IMR-90 (cell line): ENCODE data around the gene PPP1R13B. TPM values are rescaled to one million over a fixed set of nuclear protein-coding genes. Genes with fewer than 3 reads are reported as not detected.

Experiments used
- ATAC-seq: fragments of 200-7000 bp; cut with Tn5 transposase; 2 replicates; pipeline ENCODE4 v1.9.1; 2020; ENCODE audit warnings: low read depth, mild to moderate bottlenecking, moderate library complexity
- BruUV-seq: library from RNA; stranded (reverse); fragments of 400-500 nt; replicated peaks from 2 replicates; lab custom pipeline; 2021; lab: Mats Ljungman, UMichigan
- CTCF ChIA-PET: fragments of 300-600 bp; formaldehyde crosslinking; extraction: SDS; loops from one replicate; lab custom pipeline; 2021; ENCODE audit warnings: antibody characterized with exemption; lab: Yijun Ruan, JAX
- POLR2A ChIA-PET: fragments of 300-600 bp; sonication (Branson Sonifier 250); formaldehyde crosslinking; loops from one replicate; lab custom pipeline; 2022; ENCODE audit warnings: antibody characterized with exemption; ENCODE audit not compliant: unreplicated experiment; lab: Charles Lee
- DNase-seq: peaks from one replicate; pipeline ENCODE4 v3.0.0; 2013
- H2AFZ ChIP-seq: replicated peaks from 2 replicates; pipeline ENCODE3; 2013; ENCODE audit warnings: low read length, mild to moderate bottlenecking; ENCODE audit not compliant: poor library complexity
- H2AK5ac ChIP-seq: 2 replicates; pipeline ENCODE4 v1.6.1; 2013; ENCODE audit warnings: low read depth, low read length, inconsistent platforms
- H2AK9ac ChIP-seq: replicated peaks from 2 replicates; pipeline ENCODE3; 2013; ENCODE audit warnings: mild to moderate bottlenecking, low read depth, low read length, moderate library complexity; ENCODE audit not compliant: poor library complexity
- H2BK120ac ChIP-seq: 2 replicates; pipeline ENCODE4 v1.6.1; 2013; ENCODE audit warnings: low read depth, low read length, inconsistent platforms
- H2BK15ac ChIP-seq: 3 replicates; pipeline ENCODE4 v1.6.1; 2013; ENCODE audit warnings: low read depth, low read length, inconsistent platforms
- H2BK20ac ChIP-seq: 2 replicates; pipeline ENCODE4 v1.6.1; 2013; ENCODE audit warnings: low read depth, mild to moderate bottlenecking, inconsistent platforms, low read length, moderate library complexity
- H2BK5ac ChIP-seq: 2 replicates; pipeline ENCODE4 v1.6.1; 2013; ENCODE audit warnings: mild to moderate bottlenecking, low read depth, low read length, inconsistent platforms; ENCODE audit not compliant: poor library complexity, severe bottlenecking
- H3K14ac ChIP-seq: replicated peaks from 2 replicates; pipeline ENCODE4 v1.6.1; 2013; ENCODE audit warnings: low read depth, low read length, inconsistent platforms
- H3K18ac ChIP-seq: 2 replicates; pipeline ENCODE4 v1.6.1; 2013; ENCODE audit warnings: low read depth, low read length, control low read depth
- H3K23ac ChIP-seq: 2 replicates; pipeline ENCODE4 v1.6.1; 2013; ENCODE audit warnings: low read depth, low read length, inconsistent platforms
- H3K27ac ChIP-seq: 2 replicates; pipeline ENCODE4 v1.5.1; 2013; ENCODE audit warnings: mild to moderate bottlenecking, control low read depth, low read length; ENCODE audit not compliant: insufficient read depth
- H3K27me3 ChIP-seq: 2 replicates; pipeline ENCODE4 v1.6.1; 2013; ENCODE audit warnings: low read length; ENCODE audit not compliant: control insufficient read depth, insufficient read depth
- H3K36me3 ChIP-seq: 2 replicates; pipeline ENCODE4 v1.6.1; 2013; ENCODE audit warnings: low read length, mixed read lengths; ENCODE audit not compliant: control insufficient read depth, insufficient read depth
- H3K4ac ChIP-seq: 2 replicates; pipeline ENCODE4 v1.6.1; 2013; ENCODE audit warnings: low read depth, low read length, inconsistent platforms
- H3K4me1 ChIP-seq: 2 replicates; pipeline ENCODE4 v1.6.1; 2013; ENCODE audit warnings: low read length, mixed read lengths; ENCODE audit not compliant: control insufficient read depth, insufficient read depth
- H3K4me2 ChIP-seq: 2 replicates; pipeline ENCODE4 v1.6.1; 2013; ENCODE audit warnings: low read depth, mild to moderate bottlenecking, control low read depth, low read length, moderate library complexity
- H3K4me3 ChIP-seq: 2 replicates; pipeline ENCODE4 v1.5.1; 2013; ENCODE audit warnings: low read depth, mild to moderate bottlenecking, control low read depth, low read length, moderate library complexity; ENCODE audit not compliant: insufficient read depth
- H3K56ac ChIP-seq: 2 replicates; pipeline ENCODE4 v1.6.1; 2013; ENCODE audit warnings: low read length, inconsistent platforms; ENCODE audit not compliant: insufficient read depth; ENCODE audit errors: extremely low read depth
- H3K79me1 ChIP-seq, 2 experiments: 2 replicates each; pipeline ENCODE4 v1.6.1; 2013; ENCODE audit warnings: low read length in 2 of 2, inconsistent platforms in 1 of 2, low read depth in 1 of 2
- H3K9ac ChIP-seq: 2 replicates; pipeline ENCODE4 v1.6.1; 2013; ENCODE audit warnings: low read depth, low read length, control low read depth
- H3K9me1 ChIP-seq: 2 replicates; pipeline ENCODE4 v1.6.1; 2013; ENCODE audit warnings: low read length, inconsistent platforms; ENCODE audit not compliant: insufficient read depth
- H3K9me3 ChIP-seq: 2 replicates; pipeline ENCODE4 v1.6.1; 2013; ENCODE audit warnings: low read length; ENCODE audit not compliant: control insufficient read depth, insufficient read depth
- H4K20me1 ChIP-seq: 2 replicates; pipeline ENCODE4 v1.6.1; 2013; ENCODE audit warnings: low read length, inconsistent platforms; ENCODE audit not compliant: insufficient read depth
- H4K5ac ChIP-seq: 2 replicates; pipeline ENCODE4 v1.6.1; 2013; ENCODE audit warnings: mild to moderate bottlenecking, low read depth, low read length, control low read depth
- H4K8ac ChIP-seq, 2 experiments: 2 replicates each; pipeline ENCODE4 v1.6.1; 2013; ENCODE audit warnings: low read depth in 2 of 2, low read length in 2 of 2, control low read depth in 1 of 2, inconsistent platforms in 1 of 2
- H4K91ac ChIP-seq: 2 replicates; pipeline ENCODE4 v1.6.1; 2013; ENCODE audit warnings: low read depth, low read length, inconsistent platforms; ENCODE audit not compliant: insufficient read depth
- CHD1 ChIP-seq: IDR thresholded peaks from 2 replicates; pipeline ENCODE4 v1.6.1; 2012; ENCODE audit warnings: low read depth, low read length, improper control_type of control experiment
- ELK1 ChIP-seq: fragments of 150-350 bp; IDR thresholded peaks from 2 replicates; pipeline ENCODE4 v1.6.1; 2016; ENCODE audit warnings: low read depth, mild to moderate bottlenecking, low read length, moderate library complexity, borderline replicate concordance
- FOS ChIP-seq: fragments of 150-350 bp; IDR thresholded peaks from 2 replicates; pipeline ENCODE4 v1.6.1; 2016; ENCODE audit warnings: low read depth, low read length
- MAFK ChIP-seq: IDR thresholded peaks from 2 replicates; pipeline ENCODE4 v1.6.1; 2012; ENCODE audit warnings: low read depth, low read length, improper control_type of control experiment
- MAZ ChIP-seq: IDR thresholded peaks from 2 replicates; pipeline ENCODE4 v1.6.1; 2012; ENCODE audit warnings: low read depth, mild to moderate bottlenecking, low read length, improper control_type of control experiment, moderate library complexity, borderline replicate concordance
- MXI1 ChIP-seq: IDR thresholded peaks from 2 replicates; pipeline ENCODE4 v1.6.1; 2012; ENCODE audit warnings: low read depth, mild to moderate bottlenecking, low read length, moderate library complexity, borderline replicate concordance
- NFE2L2 ChIP-seq: fragments of 150-350 bp; IDR thresholded peaks from 2 replicates; pipeline ENCODE4 v1.6.1; 2016; ENCODE audit warnings: low read depth, mild to moderate bottlenecking, low read length
- POLR2A ChIP-seq: IDR thresholded peaks from 2 replicates; pipeline ENCODE4 v1.6.1; 2012; ENCODE audit warnings: mild to moderate bottlenecking, low read depth, low read length
- RAD21 ChIP-seq: IDR thresholded peaks from 2 replicates; pipeline ENCODE4 v1.6.1; 2012; ENCODE audit warnings: low read length, improper control_type of control experiment
- RCOR1 ChIP-seq: IDR thresholded peaks from 2 replicates; pipeline ENCODE4 v1.6.1; 2012; ENCODE audit warnings: mild to moderate bottlenecking, low read length, improper control_type of control experiment; ENCODE audit not compliant: insufficient replicate concordance
- RFX5 ChIP-seq: IDR thresholded peaks from 2 replicates; pipeline ENCODE4 v1.8.0; 2012; ENCODE audit warnings: low read depth, mild to moderate bottlenecking, low read length, moderate library complexity
- SMC3 ChIP-seq: fragments of 150-350 bp; IDR thresholded peaks from 2 replicates; pipeline ENCODE4 v1.6.1; 2016; ENCODE audit warnings: low read depth, mild to moderate bottlenecking, antibody characterized with exemption, low read length, moderate library complexity
- USF2 ChIP-seq: fragments of 150-350 bp; IDR thresholded peaks from 2 replicates; pipeline ENCODE4 v1.6.1; 2017; ENCODE audit warnings: mild to moderate bottlenecking, antibody characterized with exemption, low read length, low read depth
- WGBS, 2 experiments: methylation state at CpG; one replicate each; pipeline versions ENCODE4 v1.1.5 to v1.1.7; 2013; ENCODE audit warnings: missing lambda C conversion rate in 2 of 2; ENCODE audit not compliant: insufficient read length in 1 of 2; ENCODE audit errors: extremely low coverage in 2 of 2; 5-methylcytosine and 5-hydroxymethylcytosine counted together
- dilution Hi-C: fragments of 300-500 bp; cut with HindIII; formaldehyde crosslinking; loops from one replicate; pipeline ENCODE4 v1.14.3; 2018; ENCODE audit warnings: low sequenced_read_pairs; ENCODE audit not compliant: unreplicated experiment
- in situ Hi-C: fragments of 300-500 bp; cut with MboI; formaldehyde crosslinking; loops from 3 replicates; pipeline ENCODE4 v1.14.3; 2019; ENCODE audit warnings: low sequenced_read_pairs, inconsistent platforms, mixed read lengths
- intact Hi-C: fragments of 100-400 bp; cut with micrococcal nuclease; formaldehyde crosslinking; loops from 2 replicates; pipeline ENCODE4 v1.10.0; 2022
- polyA plus RNA-seq, 3 experiments: library from polyadenylated mRNA; depleted of rRNA; stranded (reverse); fragments of >200 nt; gene quantifications; 2 replicates each; pipeline ENCODE4 v1.2.3, GENCODE V29; 2012; ENCODE audit warnings: low replicate concordance in 1 of 3
- total RNA-seq: library from RNA; depleted of rRNA; stranded (reverse); fragments of >200 nt; gene quantifications from 2 replicates; pipeline ENCODE4 v1.2.3, GENCODE V29; 2012

The PPP1R13B gene
- total and polyA plus RNA-seq, 2 of the 4 experiments (the other 2 are of a cell fraction): 1.6 to 2.8 TPM

- no peak for TF ChIP-seq MAZ
Measured at GRCh38 chr14:103819503-103820307, 27.7 kb downstream of the PPP1R13B start (continued).

- DNase-seq: no peak
- ChIA-PET POLR2A (no interaction called here), CTCF (no interaction called here)
- TF ChIP-seq SMC3 (no peak), RAD21 (no peak), NFE2L2 (no peak), USF2 (no peak), RFX5 (no peak), MXI1 (no peak), CHD1 (no peak), FOS (no peak), RCOR1 (no peak), ELK1 (no peak), MAFK (no peak), MAZ (no peak), POLR2A (no peak)
- Histone ChIP-seq H2BK5ac (no peak overlapping the region), H2AK9ac (no peak overlapping the region), H3K9me1 (no peaks in the 10 kb centered on the region), H4K91ac (no peak overlapping the region), H3K23ac (no peak overlapping the region), H3K4me1 (no peaks in the 10 kb centered on the region), H3K79me1 (no peaks in the 10 kb centered on the region), H3K18ac (no peak overlapping the region), H3K9ac (no peak overlapping the region), H3K56ac (no peak overlapping the region), H2AFZ (no peak overlapping the region), H3K27ac (no peak overlapping the region), H2AK5ac (no peak overlapping the region), H3K36me3 (no peaks in the 10 kb centered on the region), H3K4me2 (no peak overlapping the region), H4K8ac (no peak overlapping the region), H3K4ac (no peak overlapping the region), H4K20me1 (no peaks in the 10 kb centered on the region), H2BK15ac (no peak overlapping the region), H3K9me3 (no peaks in the 10 kb centered on the region), H3K14ac (no peak overlapping the region), H2BK20ac (no peak overlapping the region), H4K5ac (no peak overlapping the region), H2BK120ac (no peak overlapping the region), H3K27me3 (no peaks in the 10 kb centered on the region; the same call in 1 of the 2 replicates), H3K4me3 (no peak overlapping the region)
- intact Hi-C loops (no loop called here), in situ Hi-C loops (no loop called here), dilution Hi-C loops (no loop called here)
- 83% methylated on average over 1 of the region's 1 CpG; no CpG with 5 or more reads in 1 of the 2 experiments for WGBS, 2 experiments
- no peak for ATAC-seq
- no TSS peak for BruUV-seq
Measured at GRCh38 chr14:103818870-103819269, 28.5 kb downstream of the PPP1R13B start.
